Liver (tissue), 9 donors: ENCODE measurements around the gene FAM20C. TPM values are rescaled to one million over a fixed set of nuclear protein-coding genes. Genes with fewer than 3 reads are reported as not detected.

Experiments
- DNase-seq: peaks from one replicate; pipeline ENCODE4 v3.0.0-alpha.2; 2017; ENCODE audit warnings: low spot score
- H3K27ac ChIP-seq, 2 donors: one replicate each; pipeline ENCODE4 v1.7.0; 2013; ENCODE audit warnings: inconsistent platforms in 2 of 2, low read length in 2 of 2, control low read depth in 1 of 2, low read depth in 1 of 2, mild to moderate bottlenecking in 1 of 2
- H3K27me3 ChIP-seq, 4 donors: one replicate each; pipeline versions ENCODE4 v1.6.1 to v1.7.0; 2013; ENCODE audit warnings: low read length in 3 of 4, inconsistent platforms in 1 of 4, mild to moderate bottlenecking in 1 of 4, moderate library complexity in 1 of 4; ENCODE audit not compliant: control insufficient read depth in 4 of 4, insufficient read depth in 4 of 4
- H3K36me3 ChIP-seq, 4 donors: one replicate each; pipeline versions ENCODE4 v1.6.1 to v1.7.0; 2013; ENCODE audit warnings: low read length in 3 of 4, mild to moderate bottlenecking in 3 of 4, low read depth in 1 of 4, moderate library complexity in 1 of 4; ENCODE audit not compliant: control insufficient read depth in 4 of 4, insufficient read depth in 3 of 4
- H3K4me1 ChIP-seq, 4 donors: one replicate each; pipeline versions ENCODE4 v1.6.1 to v1.7.0; 2013; ENCODE audit warnings: low read length in 3 of 4, mild to moderate bottlenecking in 3 of 4, moderate library complexity in 1 of 4; ENCODE audit not compliant: control insufficient read depth in 4 of 4, insufficient read depth in 4 of 4
- H3K4me3 ChIP-seq, 3 donors: one replicate each; pipeline versions ENCODE4 v1.6.1 to v1.7.0; 2013; ENCODE audit warnings: low read length in 3 of 3, control low read depth in 1 of 3, low read depth in 1 of 3, mild to moderate bottlenecking in 1 of 3
- H3K9ac ChIP-seq, 2 donors: one replicate each; pipeline ENCODE4 v1.7.0; 2013; ENCODE audit warnings: low read length in 2 of 2, mild to moderate bottlenecking in 2 of 2, moderate library complexity in 2 of 2, control low read depth in 1 of 2, low read depth in 1 of 2
- H3K9me3 ChIP-seq, 4 donors: one replicate each; pipeline versions ENCODE4 v1.6.1 to v1.7.0; 2013; ENCODE audit warnings: low read length in 3 of 4; ENCODE audit not compliant: control insufficient read depth in 4 of 4
- ATF3 ChIP-seq: IDR thresholded peaks from 2 replicates; pipeline ENCODE4 v1.6.1; 2016; ENCODE audit warnings: antibody characterized with exemption
- CTCF ChIP-seq: fragments of 150-350 bp; IDR thresholded peaks from 2 replicates; pipeline ENCODE4 v1.5.1; 2017; ENCODE audit warnings: improper control_type of control experiment, low read depth, low read length; ENCODE audit not compliant: missing input control
- EGR1 ChIP-seq, 2 donors: IDR thresholded peaks; 2 replicates each; pipeline ENCODE4 v1.6.1; 2016 to 2018; ENCODE audit warnings: antibody characterized with exemption in 2 of 2, low read depth in 2 of 2
- FOXA1 ChIP-seq: IDR thresholded peaks from 2 replicates; pipeline ENCODE4 v1.6.1; 2016; ENCODE audit warnings: antibody characterized with exemption
- FOXA2 ChIP-seq: IDR thresholded peaks from 2 replicates; pipeline ENCODE4 v1.6.1; 2016; ENCODE audit warnings: antibody characterized with exemption
- GABPA ChIP-seq, 2 donors: IDR thresholded peaks in 1 of 2; conservative IDR thresholded peaks in 1 of 2; 2 replicates each; pipeline ENCODE4 v1.6.1; 2016; ENCODE audit warnings: antibody characterized with exemption in 2 of 2, mild to moderate bottlenecking in 1 of 2, moderate library complexity in 1 of 2
- HNF4G ChIP-seq: IDR thresholded peaks from 2 replicates; pipeline ENCODE4 v1.6.1; 2016; ENCODE audit warnings: antibody characterized with exemption
- JUND ChIP-seq, 2 donors: IDR thresholded peaks; 2 replicates each; pipeline ENCODE4 v1.6.1; 2016; ENCODE audit warnings: antibody characterized with exemption in 2 of 2
- MAX ChIP-seq: IDR thresholded peaks from 2 replicates; pipeline ENCODE4 v1.6.1; 2016; ENCODE audit warnings: antibody characterized with exemption
- NR2F2 ChIP-seq: IDR thresholded peaks from 2 replicates; pipeline ENCODE4 v1.6.1; 2016; ENCODE audit warnings: antibody characterized with exemption
- REST ChIP-seq: IDR thresholded peaks from 2 replicates; pipeline ENCODE4 v1.6.1; 2016; ENCODE audit warnings: antibody characterized with exemption, mild to moderate bottlenecking
- RXRA ChIP-seq, 2 donors: IDR thresholded peaks; 2 replicates each; pipeline ENCODE4 v1.6.1; 2017 to 2018; ENCODE audit warnings: antibody characterized with exemption in 2 of 2, mild to moderate bottlenecking in 1 of 2
- SP1 ChIP-seq: IDR thresholded peaks from 2 replicates; pipeline ENCODE4 v1.6.1; 2018; ENCODE audit warnings: antibody characterized with exemption, mild to moderate bottlenecking
- TAF1 ChIP-seq: conservative IDR thresholded peaks from 2 replicates; pipeline ENCODE4 v1.6.1; 2016; ENCODE audit warnings: antibody characterized with exemption, mild to moderate bottlenecking
- YY1 ChIP-seq: IDR thresholded peaks from 2 replicates; pipeline ENCODE4 v1.6.1; 2016; ENCODE audit warnings: antibody characterized with exemption, mild to moderate bottlenecking
- ZBTB33 ChIP-seq: IDR thresholded peaks from 2 replicates; pipeline ENCODE4 v1.6.1; 2016; ENCODE audit warnings: antibody characterized with exemption
- WGBS: extraction: QIAGEN DNeasy Blood & Tissue Kit; methylation state at CpG from one replicate; pipeline ENCODE4 v1.1.7; 2013; 5-methylcytosine and 5-hydroxymethylcytosine counted together
- polyA plus RNA-seq, 2 donors: library from polyadenylated mRNA; stranded (reverse) in 1 of 2; unstranded in 1 of 2; fragments of 200-250 nt in 1 of 2; fragments of >200 nt in 1 of 2; fragmentation: Nextera tagmentation in 1 of 2; extraction: Ambion mirVana in 1 of 2; gene quantifications; one replicate each; pipeline versions ENCODE4 v1.2.1 to v1.2.3, GENCODE V29; 2013 to 2015
- total RNA-seq, 2 donors: library from RNA; depleted of rRNA; stranded (reverse); fragments of >200 nt; gene quantifications; one replicate each; pipeline ENCODE4 v1.2.3, GENCODE V29; 2014
- donor health status: healthy.
- donor health status: healthy.
- donor health status: healthy.
- donor health status: healthy.
- donor health status: healthy.

The FAM20C gene
- total and polyA plus RNA-seq, 4 donors, result 13.4 to 40.4 (median 31.5) TPM

GRCh38 chr7:171364-171904, 20.9 kb upstream of the FAM20C start:
- Histone ChIP-seq H3K9me3 (no peaks in the 10 kb centered on the region), H3K27ac (no peak overlapping the region), H3K9ac (no peak overlapping the region), H3K27me3 (no peaks in the 10 kb centered on the region), H3K36me3 (no peaks in the 10 kb centered on the region), H3K4me3 (no peak overlapping the region), H3K4me1 (peaks cover 0 to 4% (median 0%) of the 10 kb centered on the region in 4 donors)
- TF ChIP-seq CTCF, result no peak
- TF ChIP-seq ZBTB33, result no peak
- TF ChIP-seq GABPA (IDR thresholded peaks at IDR 0.05 in 1 of 2, conservative IDR thresholded peaks at IDR 0.05 in 1 of 2), result no peak
- TF ChIP-seq FOXA1, result no peak
- no peak for TF ChIP-seq JUND (IDR thresholded peaks at IDR 0.05)
- no peak for TF ChIP-seq HNF4G
- TF ChIP-seq RXRA (IDR thresholded peaks at IDR 0.05), result no peak
- no peak for TF ChIP-seq TAF1
- TF ChIP-seq EGR1 (IDR thresholded peaks at IDR 0.05; ENCODE audit: low read depth in 2 of 2), result no peak
- no peak for TF ChIP-seq NR2F2
- TF ChIP-seq REST, result no peak
- no peak for TF ChIP-seq YY1
- TF ChIP-seq SP1, result no peak
- 68% methylated on average over 27 of the region's 27 CpGs for whole genome bisulfite sequencing
- DNase-seq, result no peak

- 92% methylated on average over 16 of the region's 16 CpGs for WGBS
- H3K36me3 ChIP-seq, result no peaks in the 10 kb centered on the region
- no peaks in the 10 kb centered on the region for H3K27me3 ChIP-seq
- no peak overlapping the region for H3K9ac ChIP-seq
- H3K27ac ChIP-seq, result no peak overlapping the region
- H3K4me3 ChIP-seq, result no peak overlapping the region
- H3K4me1 ChIP-seq, result no peaks in the 10 kb centered on the region
- no peak for TF ChIP-seq FOXA2
- TF ChIP-seq TAF1, result no peak
- TF ChIP-seq ATF3, result no peak
- no peak for TF ChIP-seq MAX
- no peak for TF ChIP-seq NR2F2
- no peak for TF ChIP-seq REST
- TF ChIP-seq CTCF, result no peak
- no peaks in the 10 kb centered on the region for H3K9me3 ChIP-seq
- no peak for DNase-seq
Measured at GRCh38 chr7:171912-172515, 20.4 kb upstream of the FAM20C start.
